H9 (cell line): ENCODE measurements around the gene NHSL2. TPM values are rescaled to one million over a fixed set of nuclear protein-coding genes. Genes with fewer than 3 reads are reported as not detected.

Experiments
- DNase-seq: peaks from one replicate; pipeline ENCODE4 v3.0.0-alpha.2; 2017
- H2AFZ ChIP-seq: one replicate; pipeline ENCODE4 v1.6.1; 2013; ENCODE audit warnings: mild to moderate bottlenecking, low read length, control low read depth, moderate library complexity
- H2AK5ac ChIP-seq: 2 replicates; pipeline ENCODE4 v1.6.1; 2013; ENCODE audit warnings: low read length, control low read depth, mixed read lengths; ENCODE audit not compliant: insufficient read length
- H2BK120ac ChIP-seq: one replicate; pipeline ENCODE4 v1.6.1; 2013; ENCODE audit warnings: low read depth, mild to moderate bottlenecking, low read length, control low read depth, inconsistent platforms; ENCODE audit not compliant: poor library complexity, severe bottlenecking
- H2BK12ac ChIP-seq: 2 replicates; pipeline ENCODE4 v1.6.1; 2013; ENCODE audit warnings: low read length, control low read depth, mixed read lengths, low read depth; ENCODE audit not compliant: insufficient read length
- H2BK15ac ChIP-seq: 2 replicates; pipeline ENCODE4 v1.6.1; 2013; ENCODE audit warnings: low read depth, low read length, control low read depth
- H2BK20ac ChIP-seq: one replicate; pipeline ENCODE4 v1.6.1; 2013; ENCODE audit warnings: low read depth, mild to moderate bottlenecking, low read length, control low read depth, inconsistent platforms; ENCODE audit not compliant: poor library complexity, severe bottlenecking
- H2BK5ac ChIP-seq: 2 replicates; pipeline ENCODE4 v1.6.1; 2013; ENCODE audit warnings: low read length, control low read depth, mixed read lengths; ENCODE audit not compliant: insufficient read length
- H3K14ac ChIP-seq: 2 replicates; pipeline ENCODE4 v1.6.1; 2013; ENCODE audit warnings: low read length, control low read depth; ENCODE audit not compliant: insufficient read depth
- H3K18ac ChIP-seq: 2 replicates; pipeline ENCODE4 v1.6.1; 2013; ENCODE audit warnings: low read depth, mild to moderate bottlenecking, mixed read lengths, low read length, control low read depth; ENCODE audit not compliant: insufficient read length
- H3K23ac ChIP-seq: 2 replicates; pipeline ENCODE4 v1.6.1; 2013; ENCODE audit warnings: low read length, control low read depth, mixed read lengths, low read depth; ENCODE audit not compliant: insufficient read length
- H3K23me2 ChIP-seq: 2 replicates; pipeline ENCODE4 v1.6.1; 2013; ENCODE audit warnings: low read depth, mild to moderate bottlenecking, mixed read lengths, low read length, control low read depth; ENCODE audit not compliant: insufficient read length, poor library complexity, severe bottlenecking
- H3K27ac ChIP-seq: 2 replicates; pipeline ENCODE4 v1.5.1; 2013; ENCODE audit warnings: low read length, control low read depth, mixed read lengths, low read depth; ENCODE audit not compliant: insufficient read length
- H3K27me3 ChIP-seq: 2 replicates; pipeline ENCODE4 v1.6.1; 2013; ENCODE audit warnings: low read length, control low read depth, inconsistent platforms; ENCODE audit not compliant: insufficient read depth
- H3K4ac ChIP-seq: 2 replicates; pipeline ENCODE4 v1.6.1; 2013; ENCODE audit warnings: low read depth, mild to moderate bottlenecking, control low read depth, inconsistent platforms, low read length, moderate library complexity
- H3K4me1 ChIP-seq: 2 replicates; pipeline ENCODE4 v1.6.1; 2013; ENCODE audit warnings: low read length, control low read depth, inconsistent platforms; ENCODE audit not compliant: insufficient read depth
- H3K4me2 ChIP-seq: 2 replicates; pipeline ENCODE4 v1.6.1; 2013; ENCODE audit warnings: low read length, control low read depth, mixed read lengths; ENCODE audit not compliant: insufficient read length, insufficient read depth
- H3K56ac ChIP-seq: 2 replicates; pipeline ENCODE4 v1.6.1; 2013; ENCODE audit warnings: low read depth, mild to moderate bottlenecking, mixed read lengths, low read length, control low read depth; ENCODE audit not compliant: insufficient read length
- H3K79me1 ChIP-seq: 2 replicates; pipeline ENCODE4 v1.6.1; 2013; ENCODE audit warnings: low read depth, mild to moderate bottlenecking, moderate library complexity, low read length, control low read depth, inconsistent platforms; ENCODE audit not compliant: insufficient read depth, poor library complexity, severe bottlenecking
- H3K79me2 ChIP-seq: 2 replicates; pipeline ENCODE4 v1.6.1; 2013; ENCODE audit warnings: low read length, control low read depth, inconsistent platforms; ENCODE audit not compliant: insufficient read depth
- H3K9ac ChIP-seq: 2 replicates; pipeline ENCODE4 v1.6.1; 2013; ENCODE audit warnings: low read length, control low read depth, mixed read lengths; ENCODE audit not compliant: insufficient read length; ENCODE audit errors: extremely low read depth
- H3K9me3 ChIP-seq: one replicate; pipeline ENCODE4 v1.6.1; 2013; ENCODE audit warnings: low read depth, low read length, inconsistent platforms; ENCODE audit not compliant: control insufficient read depth
- H3T11ph ChIP-seq: one replicate; pipeline ENCODE4 v1.6.1; 2013; ENCODE audit warnings: mild to moderate bottlenecking, low read length, control low read depth, inconsistent platforms
- H4K20me1 ChIP-seq: one replicate; pipeline ENCODE4 v1.6.1; 2013; ENCODE audit not compliant: control insufficient read depth, insufficient read length, insufficient read depth
- H4K5ac ChIP-seq: 2 replicates; pipeline ENCODE4 v1.6.1; 2013; ENCODE audit warnings: low read depth, mild to moderate bottlenecking, mixed read lengths, low read length, control low read depth; ENCODE audit not compliant: insufficient read length
- H4K8ac ChIP-seq: replicated peaks from 2 replicates; pipeline ENCODE4 v1.6.1; 2013; ENCODE audit warnings: low read length, control low read depth, mixed read lengths, low read depth; ENCODE audit not compliant: insufficient read length
- H4K91ac ChIP-seq: 2 replicates; pipeline ENCODE4 v1.6.1; 2013; ENCODE audit warnings: low read depth, mild to moderate bottlenecking, moderate library complexity, mixed read lengths, low read length, control low read depth; ENCODE audit not compliant: insufficient read length
- H3K27ac Mint-ChIP-seq, 3 experiments: 2 replicates in 2 of 3; 3 replicates in 1 of 3; pipeline ENCODE4 v1.8.0; 2020 to 2021; ENCODE audit warnings: mixed read lengths in 3 of 3, mild to moderate bottlenecking in 1 of 3, moderate library complexity in 1 of 3
- H3K27me3 Mint-ChIP-seq: 2 replicates; pipeline ENCODE4 v1.8.0; 2021; ENCODE audit warnings: low read depth, mild to moderate bottlenecking, moderate library complexity, mixed read lengths
- H3K36me3 Mint-ChIP-seq, 3 experiments: 2 replicates in 2 of 3; 3 replicates in 1 of 3; pipeline ENCODE4 v1.8.0; 2020 to 2021; ENCODE audit warnings: low read depth in 3 of 3, mixed read lengths in 3 of 3; ENCODE audit not compliant: insufficient read depth in 1 of 3
- H3K4me1 Mint-ChIP-seq, 2 experiments: 2 replicates each; pipeline ENCODE4 v1.8.0; 2020; ENCODE audit warnings: mixed read lengths in 2 of 2
- H3K4me3 Mint-ChIP-seq, 2 experiments: 2 replicates in 1 of 2; 3 replicates in 1 of 2; pipeline ENCODE4 v1.8.0; 2020 to 2021; ENCODE audit warnings: mild to moderate bottlenecking in 2 of 2, mixed read lengths in 2 of 2, moderate library complexity in 1 of 2
- H3K9me3 Mint-ChIP-seq, 2 experiments: 2 replicates in 1 of 2; 3 replicates in 1 of 2; pipeline ENCODE4 v1.8.0; 2020; ENCODE audit warnings: mild to moderate bottlenecking in 2 of 2, mixed read lengths in 2 of 2, moderate library complexity in 1 of 2
- CTCF ChIP-seq: fragments of 200-600 bp; sonication (generic); conservative IDR thresholded peaks from 3 replicates; pipeline ENCODE4 v1.8.0; 2021; ENCODE audit warnings: antibody characterized with exemption, mild to moderate bottlenecking
- WGBS: extraction: QIAGEN DNeasy Blood & Tissue Kit; methylation state at CpG from one replicate; pipeline ENCODE4 v1.1.7; 2013; ENCODE audit warnings: missing lambda C conversion rate, low lambda C conversion rate, mixed read lengths; ENCODE audit not compliant: insufficient read length; ENCODE audit errors: extremely low coverage; 5-methylcytosine and 5-hydroxymethylcytosine counted together
- total RNA-seq: library from RNA; stranded (reverse); gene quantifications from 2 replicates; pipeline ENCODE4 v1.2.1, GENCODE V29; 2021

The NHSL2 gene
- total RNA-seq, 1 experiment from 2014 or later, result 6.4 TPM

- Histone ChIP-seq H3K23me2 (no peaks in the 10 kb centered on the region), H4K8ac (no peak overlapping the region), H3K79me2 (no peaks in the 10 kb centered on the region), H3K56ac (no peak overlapping the region), H2BK20ac (no peak overlapping the region), H2BK5ac (no peak overlapping the region), H2BK15ac (no peak overlapping the region), H4K5ac (no peak overlapping the region), H3K4me2 (no peak overlapping the region), H3K9me3 (peaks cover 30% of the 10 kb centered on the region), H2BK12ac (no peak overlapping the region), H3K9ac (no peak overlapping the region), H3K18ac (no peak overlapping the region), H3K27me3 (no peaks in the 10 kb centered on the region), H3T11ph (no peak overlapping the region), H3K23ac (no peak overlapping the region), H4K91ac (no peak overlapping the region), H3K79me1 (no peaks in the 10 kb centered on the region), H3K4me1 (no peaks in the 10 kb centered on the region), H2BK120ac (no peak overlapping the region), H3K27ac (no peak overlapping the region), H3K14ac (no peak overlapping the region), H2AK5ac (no peak overlapping the region), H3K4ac (no peak overlapping the region), H2AFZ (no peak overlapping the region), H4K20me1 (no peaks in the 10 kb centered on the region)
- H3K27ac Mint-ChIP-seq, result no peak overlapping the region
- H3K27me3 Mint-ChIP-seq, result no peaks in the 10 kb centered on the region
- WGBS, result no CpG with 5 or more reads among the region's 4 CpGs
- H3K36me3 Mint-ChIP-seq, result peaks cover 27 to 41% (median 34%) of the 10 kb centered on the region in 3 experiments
- no peak for DNase-seq
- no peak overlapping the region for H3K4me3 Mint-ChIP-seq
- TF ChIP-seq CTCF, result no peak
- H3K4me1 Mint-ChIP-seq, result no peaks in the 10 kb centered on the region
- peaks cover 71 to 74% of the 10 kb centered on the region in 2 experiments for H3K9me3 Mint-ChIP-seq
Measured at GRCh38 chrX:72141372-72142004, 230.8 kb downstream of the NHSL2 start.
